ENCODE measurements around the gene CYP1B1.
"Not testable (repeated sequence)": the region's sequence is repeated elsewhere in the genome, so short reads cannot be mapped to it uniquely, and the experiment has no call there.

Gene CYP1B1

DNA sequence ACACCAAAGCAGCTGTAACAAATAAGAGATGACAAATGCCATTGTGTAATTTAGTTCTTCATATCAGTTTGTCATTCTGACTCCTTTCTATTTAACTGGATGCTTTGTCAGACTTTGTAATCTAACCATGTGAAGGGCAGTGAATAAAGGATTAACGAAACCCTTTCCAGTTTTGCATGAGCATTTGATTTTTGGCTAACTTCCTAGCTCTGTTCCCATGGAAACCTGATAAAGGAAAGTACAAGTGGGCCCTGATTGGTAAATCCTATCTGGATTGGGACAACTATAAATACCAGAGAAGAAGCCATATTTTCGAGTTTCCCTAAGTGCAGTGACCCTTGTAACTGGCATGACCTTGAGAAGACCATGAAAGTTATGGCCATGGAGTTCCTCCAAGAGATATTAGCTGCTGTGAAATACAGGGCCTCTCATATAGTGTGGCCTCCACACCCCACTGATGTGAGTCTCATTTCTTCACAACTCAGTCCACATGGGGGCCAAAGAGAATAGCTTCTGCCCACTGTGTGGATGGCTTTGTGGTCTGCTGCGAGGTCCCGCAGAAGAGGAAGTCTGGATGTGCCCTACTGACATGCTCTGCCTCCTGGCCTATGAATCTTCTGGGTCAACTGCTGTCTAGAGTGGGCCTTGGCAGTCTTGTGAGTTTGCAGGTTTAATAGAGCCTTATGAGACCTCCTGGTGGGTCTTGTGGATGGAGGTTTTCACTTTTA is 38.2 kb upstream of the CYP1B1 start:
- peaks cover 0 to 21% (median 16%) of the 10 kb centered on the region in 5 donors for H3K4me1 ChIP-seq (ENCODE audit: control insufficient read depth in 5 of 5, insufficient read depth in 5 of 5, low read length in 5 of 5)
- no peak overlapping the region for H3K27ac ChIP-seq (ENCODE audit: low read depth, low read length)
- no peak overlapping the region for H3K4me3 ChIP-seq (ENCODE audit: low read depth in 1 of 5, low read length in 5 of 5)
- no peaks in the 10 kb centered on the region for H3K9me3 ChIP-seq (ENCODE audit: control insufficient read depth in 5 of 5, low read length in 5 of 5)
- no peak overlapping the region for H3K9ac ChIP-seq (ENCODE audit: low read length in 5 of 5)
- H3K27me3 ChIP-seq (ENCODE audit: control insufficient read depth in 5 of 5, insufficient read depth in 4 of 5, low read length in 5 of 5), result no peaks in the 10 kb centered on the region
- no peaks in the 10 kb centered on the region for H3K36me3 ChIP-seq (ENCODE audit: control insufficient read depth in 5 of 5, insufficient read depth in 5 of 5, low read length in 5 of 5)

DNA sequence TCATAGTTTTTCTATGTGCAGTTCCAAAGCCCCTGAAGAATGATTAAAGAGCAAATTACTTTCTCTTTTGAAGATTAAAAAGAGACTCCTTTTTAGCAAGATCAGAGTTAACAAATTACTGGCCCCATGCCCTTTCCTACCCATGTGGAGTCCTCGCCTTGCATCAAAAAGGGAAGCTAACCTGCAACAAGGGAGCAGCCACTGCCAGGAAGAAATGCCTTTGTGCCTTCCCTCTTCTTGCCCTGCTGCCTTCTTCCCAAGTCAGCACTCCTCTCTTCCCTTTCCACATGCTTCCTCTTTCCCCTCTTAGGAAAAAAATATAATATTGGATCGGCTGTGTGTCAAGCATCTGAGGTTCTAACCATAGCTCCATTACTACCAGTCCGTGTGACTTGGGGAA is 37.1 kb upstream of the CYP1B1 start:
- H3K27ac ChIP-seq (ENCODE audit: low read depth, low read length), result no peak overlapping the region
- H3K4me3 ChIP-seq (ENCODE audit: low read depth in 1 of 5, low read length in 5 of 5), result no peak overlapping the region
- H3K27me3 ChIP-seq (ENCODE audit: control insufficient read depth in 5 of 5, insufficient read depth in 4 of 5, low read length in 5 of 5), result no peaks in the 10 kb centered on the region
- no peaks in the 10 kb centered on the region for H3K9me3 ChIP-seq (ENCODE audit: control insufficient read depth in 5 of 5, low read length in 5 of 5)
- no peak overlapping the region for H3K9ac ChIP-seq (ENCODE audit: low read length in 5 of 5)
- no peaks in the 10 kb centered on the region for H3K36me3 ChIP-seq (ENCODE audit: control insufficient read depth in 5 of 5, insufficient read depth in 5 of 5, low read length in 5 of 5)
- peaks cover 0 to 21% (median 16%) of the 10 kb centered on the region in 5 donors for H3K4me1 ChIP-seq (ENCODE audit: control insufficient read depth in 5 of 5, insufficient read depth in 5 of 5, low read length in 5 of 5)

- H3K4me1 ChIP-seq (ENCODE audit: control insufficient read depth in 5 of 5, insufficient read depth in 5 of 5, low read length in 5 of 5), result peaks cover 2 to 24% (median 16%) of the 10 kb centered on the region in 5 donors
- not testable (repeated sequence) for H3K27ac ChIP-seq (ENCODE audit: low read depth, low read length); H3K4me3 ChIP-seq (ENCODE audit: low read depth in 1 of 5, low read length in 5 of 5); H3K9ac ChIP-seq (ENCODE audit: low read length in 5 of 5); H3K27me3 ChIP-seq (ENCODE audit: control insufficient read depth in 5 of 5, insufficient read depth in 4 of 5, low read length in 5 of 5); H3K9me3 ChIP-seq (ENCODE audit: control insufficient read depth in 5 of 5, low read length in 5 of 5); H3K36me3 ChIP-seq (ENCODE audit: control insufficient read depth in 5 of 5, insufficient read depth in 5 of 5, low read length in 5 of 5)
These were observed 35.4 kb upstream of the CYP1B1 start for GRCh38 chr2:38111350-38111749.

DNA sequence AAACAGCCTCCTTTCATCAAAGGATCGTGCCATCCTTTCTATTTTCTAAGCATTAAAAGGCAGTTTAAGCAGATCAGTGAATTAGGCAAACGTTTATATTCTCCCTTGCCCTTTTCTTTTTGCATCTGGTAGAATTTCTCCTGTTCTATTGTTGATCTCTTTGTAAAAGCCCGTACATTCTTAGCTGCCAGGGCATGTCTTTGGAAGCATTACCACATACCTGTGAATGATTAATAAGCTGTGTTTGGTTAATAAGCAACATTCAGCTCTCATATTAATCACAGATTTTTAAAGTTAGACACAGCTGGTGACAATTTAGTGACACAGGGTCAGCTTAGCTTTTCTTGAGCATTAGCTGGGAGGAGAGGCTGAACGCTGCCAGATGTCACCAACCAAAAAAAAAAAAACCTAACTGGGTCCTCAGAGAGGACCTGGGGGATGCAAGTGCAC is 33.8 kb upstream of the CYP1B1 start:
- no peaks in the 10 kb centered on the region for H3K27me3 ChIP-seq (ENCODE audit: control insufficient read depth in 5 of 5, insufficient read depth in 4 of 5, low read length in 5 of 5)
- peaks cover 0 to 27% (median 10%) of the 10 kb centered on the region in 5 donors for H3K4me1 ChIP-seq (ENCODE audit: control insufficient read depth in 5 of 5, insufficient read depth in 5 of 5, low read length in 5 of 5)
- H3K9ac ChIP-seq (ENCODE audit: low read length in 5 of 5), result no peak overlapping the region
- H3K36me3 ChIP-seq (ENCODE audit: control insufficient read depth in 5 of 5, insufficient read depth in 5 of 5, low read length in 5 of 5), result no peaks in the 10 kb centered on the region
- H3K27ac ChIP-seq (ENCODE audit: low read depth, low read length), result no peak overlapping the region
- H3K4me3 ChIP-seq (ENCODE audit: low read depth in 1 of 5, low read length in 5 of 5), result no peak overlapping the region
- no peaks in the 10 kb centered on the region for H3K9me3 ChIP-seq (ENCODE audit: control insufficient read depth in 5 of 5, low read length in 5 of 5)

DNA sequence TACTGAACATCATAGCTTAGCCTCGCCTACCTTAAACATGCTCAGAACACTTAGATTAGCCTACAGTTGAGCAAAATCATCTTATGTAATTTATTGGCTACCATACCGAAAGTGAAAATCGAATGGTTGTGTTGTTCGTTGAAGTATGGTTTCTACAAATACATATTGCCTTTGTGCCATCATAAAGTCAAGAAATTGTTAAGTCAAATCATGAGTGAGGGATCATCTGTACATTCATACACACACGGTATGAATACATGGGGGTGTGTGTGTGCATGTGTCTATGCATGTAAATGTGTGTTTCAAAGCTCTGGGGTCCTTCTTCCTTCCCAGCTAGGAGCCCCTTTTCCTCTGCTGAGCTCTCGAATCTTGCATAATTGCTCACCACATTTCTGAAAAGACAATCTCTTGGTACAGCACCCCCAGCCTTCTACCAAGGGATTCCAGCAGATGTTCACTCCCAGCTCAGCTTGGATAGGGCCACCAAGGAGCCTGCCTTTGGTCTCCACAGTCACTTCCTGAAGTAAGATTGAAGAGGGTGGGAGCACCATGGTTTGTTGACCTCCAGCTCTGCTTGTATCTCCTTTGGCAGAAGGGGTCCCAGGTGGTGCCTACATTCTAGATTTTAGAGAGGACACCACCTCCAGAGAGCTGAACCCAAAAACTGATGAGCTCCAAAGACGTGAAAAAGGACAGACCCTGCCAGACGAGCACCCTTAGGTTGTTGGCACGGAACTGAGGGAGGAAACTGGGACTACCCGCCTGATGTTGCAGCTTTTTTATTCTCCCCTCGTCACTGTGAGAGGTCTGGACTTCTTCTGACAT is 33.2 kb upstream of the CYP1B1 start:
- no peak overlapping the region for H3K27ac ChIP-seq (ENCODE audit: low read depth, low read length)
- H3K9me3 ChIP-seq (ENCODE audit: control insufficient read depth in 5 of 5, low read length in 5 of 5), result no peaks in the 10 kb centered on the region
- H3K4me1 ChIP-seq (ENCODE audit: control insufficient read depth in 5 of 5, insufficient read depth in 5 of 5, low read length in 5 of 5), result peaks cover 0 to 23% (median 10%) of the 10 kb centered on the region in 5 donors
- no peaks in the 10 kb centered on the region for H3K27me3 ChIP-seq (ENCODE audit: control insufficient read depth in 5 of 5, insufficient read depth in 4 of 5, low read length in 5 of 5)
- H3K4me3 ChIP-seq (ENCODE audit: low read depth in 1 of 5, low read length in 5 of 5), result no peak overlapping the region
- H3K9ac ChIP-seq (ENCODE audit: low read length in 5 of 5), result no peak overlapping the region
- no peaks in the 10 kb centered on the region for H3K36me3 ChIP-seq (ENCODE audit: control insufficient read depth in 5 of 5, insufficient read depth in 5 of 5, low read length in 5 of 5)

DNA sequence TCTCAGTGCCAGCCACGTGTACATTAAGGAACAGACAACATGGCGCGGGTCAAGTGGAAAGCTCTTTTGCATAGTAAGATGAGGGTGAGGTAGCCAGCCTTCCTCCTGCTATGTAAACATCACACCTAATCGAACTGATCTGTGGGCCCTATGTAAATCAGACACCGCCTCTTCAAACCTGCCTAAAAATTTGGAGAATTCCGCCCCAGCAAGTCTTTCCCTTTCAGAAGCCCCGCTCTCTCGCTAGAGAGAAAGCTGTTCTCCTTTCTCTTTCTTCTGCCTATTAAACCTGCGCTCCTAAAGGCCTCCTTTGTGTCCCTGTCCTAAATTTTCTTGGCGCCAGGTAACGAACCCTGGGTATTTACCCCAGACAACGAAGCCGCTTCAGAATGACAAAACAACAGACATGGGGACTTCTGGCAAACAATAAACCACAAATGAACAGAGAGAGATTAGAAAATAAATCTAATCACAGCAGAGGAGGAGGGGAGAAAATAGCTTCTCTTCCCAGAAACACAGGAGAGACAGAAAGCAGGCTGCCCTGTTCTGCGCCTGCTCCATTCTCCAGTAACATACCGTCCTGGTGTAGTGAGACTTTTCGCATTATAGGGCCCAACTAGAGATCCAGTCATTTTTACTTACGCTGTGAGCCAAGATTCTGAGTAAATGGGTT is 31.9 kb upstream of the CYP1B1 start:
- H3K4me1 ChIP-seq (ENCODE audit: control insufficient read depth in 5 of 5, insufficient read depth in 5 of 5, low read length in 5 of 5), result peaks cover 0 to 17% (median 10%) of the 10 kb centered on the region in 5 donors
- no peak overlapping the region for H3K27ac ChIP-seq (ENCODE audit: low read depth, low read length)
- H3K9ac ChIP-seq (ENCODE audit: low read length in 5 of 5), result no peak overlapping the region
- no peaks in the 10 kb centered on the region for H3K36me3 ChIP-seq (ENCODE audit: control insufficient read depth in 5 of 5, insufficient read depth in 5 of 5, low read length in 5 of 5)
- H3K9me3 ChIP-seq (ENCODE audit: control insufficient read depth in 5 of 5, low read length in 5 of 5), result no peaks in the 10 kb centered on the region
- H3K27me3 ChIP-seq (ENCODE audit: control insufficient read depth in 5 of 5, insufficient read depth in 4 of 5, low read length in 5 of 5), result no peaks in the 10 kb centered on the region
- no peak overlapping the region for H3K4me3 ChIP-seq (ENCODE audit: low read depth in 1 of 5, low read length in 5 of 5)

DNA sequence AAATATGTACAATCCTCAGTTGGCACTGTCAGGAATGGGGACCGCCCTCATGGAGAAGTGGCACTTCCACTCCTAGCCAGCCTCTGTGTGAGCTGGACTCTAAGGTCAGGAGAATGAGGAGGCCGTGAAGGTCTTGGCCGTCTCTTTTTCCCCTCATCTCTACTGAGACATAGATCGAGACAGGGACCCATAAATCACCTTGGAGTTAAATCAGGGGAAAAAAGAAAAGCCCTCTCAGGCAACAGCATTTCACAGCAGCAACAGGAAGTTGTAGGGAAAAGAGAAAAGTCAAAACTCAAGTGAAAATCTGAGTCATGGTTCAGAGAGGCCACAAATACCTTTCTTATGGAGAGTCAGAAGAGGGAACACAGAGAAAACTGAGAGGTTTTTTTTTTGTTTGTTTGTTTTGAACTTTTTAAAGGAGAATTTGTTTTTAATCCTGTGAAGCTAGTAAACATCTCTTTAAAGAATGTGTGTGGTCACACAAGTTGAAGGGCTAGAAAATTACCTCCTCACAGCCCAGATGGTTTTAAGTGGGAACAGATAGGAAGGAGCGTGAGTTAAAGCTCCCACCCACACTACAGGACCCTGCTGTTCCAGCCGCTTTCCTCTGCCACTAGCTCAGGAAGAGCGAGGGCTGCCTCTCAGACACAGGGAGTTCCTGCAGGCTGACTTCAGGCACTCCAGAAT is 30.6 kb upstream of the CYP1B1 start:
- Histone ChIP-seq H3K27ac (ENCODE audit: low read depth, low read length) (peak overlapping the region; percentile 59), H3K4me1 (ENCODE audit: control insufficient read depth in 5 of 5, insufficient read depth in 5 of 5, low read length in 5 of 5) (peaks cover 0 to 17% (median 10%) of the 10 kb centered on the region in 5 donors), H3K9ac (ENCODE audit: low read length in 5 of 5) (peak overlapping the region in 1 of 5 donors; percentile 12), H3K9me3 (ENCODE audit: control insufficient read depth in 5 of 5, low read length in 5 of 5) (no peaks in the 10 kb centered on the region), H3K4me3 (ENCODE audit: low read depth in 1 of 5, low read length in 5 of 5) (no peak overlapping the region), H3K36me3 (ENCODE audit: control insufficient read depth in 5 of 5, insufficient read depth in 5 of 5, low read length in 5 of 5) (no peaks in the 10 kb centered on the region), H3K27me3 (ENCODE audit: control insufficient read depth in 5 of 5, insufficient read depth in 4 of 5, low read length in 5 of 5) (no peaks in the 10 kb centered on the region)

GRCh38 chr2:38105922-38106321 is 30.0 kb upstream of the CYP1B1 start:
- Histone ChIP-seq H3K27ac (ENCODE audit: low read depth, low read length) (peak overlapping the region; percentile 59), H3K9me3 (ENCODE audit: control insufficient read depth in 5 of 5, low read length in 5 of 5) (no peaks in the 10 kb centered on the region), H3K4me1 (ENCODE audit: control insufficient read depth in 5 of 5, insufficient read depth in 5 of 5, low read length in 5 of 5) (peaks cover 0 to 17% (median 10%) of the 10 kb centered on the region in 5 donors), H3K9ac (ENCODE audit: low read length in 5 of 5) (no peak overlapping the region), H3K27me3 (ENCODE audit: control insufficient read depth in 5 of 5, insufficient read depth in 4 of 5, low read length in 5 of 5) (no peaks in the 10 kb centered on the region), H3K36me3 (ENCODE audit: control insufficient read depth in 5 of 5, insufficient read depth in 5 of 5, low read length in 5 of 5) (no peaks in the 10 kb centered on the region), H3K4me3 (ENCODE audit: low read depth in 1 of 5, low read length in 5 of 5) (no peak overlapping the region)

- Histone ChIP-seq H3K4me1 (ENCODE audit: control insufficient read depth in 5 of 5, insufficient read depth in 5 of 5, low read length in 5 of 5) (peaks cover 0 to 17% (median 10%) of the 10 kb centered on the region in 5 donors), H3K27me3 (ENCODE audit: control insufficient read depth in 5 of 5, insufficient read depth in 4 of 5, low read length in 5 of 5) (peaks cover 0 to 1% (median 0%) of the 10 kb centered on the region in 5 donors), H3K9ac (ENCODE audit: low read length in 5 of 5) (no peak overlapping the region), H3K36me3 (ENCODE audit: control insufficient read depth in 5 of 5, insufficient read depth in 5 of 5, low read length in 5 of 5) (no peaks in the 10 kb centered on the region), H3K27ac (ENCODE audit: low read depth, low read length) (no peak overlapping the region), H3K9me3 (ENCODE audit: control insufficient read depth in 5 of 5, low read length in 5 of 5) (no peaks in the 10 kb centered on the region), H3K4me3 (ENCODE audit: low read depth in 1 of 5, low read length in 5 of 5) (no peak overlapping the region)
These were observed 28.6 kb upstream of the CYP1B1 start for GRCh38 chr2:38104598-38104997.
